GM18858 (cell line): Measurements from ENCODE around the gene FLOT2.
"Not testable (repeated sequence)": the region's sequence is repeated elsewhere in the genome, so short reads cannot be mapped to it uniquely, and the experiment has no call there.

ENCODE experiments used
- ATAC-seq: cut with Tn5 transposase; IDR thresholded peaks from one replicate; pipeline ENCODE4 v1.9.1; 2021; ENCODE audit not compliant: unreplicated experiment

The FLOT2 gene

DNA sequence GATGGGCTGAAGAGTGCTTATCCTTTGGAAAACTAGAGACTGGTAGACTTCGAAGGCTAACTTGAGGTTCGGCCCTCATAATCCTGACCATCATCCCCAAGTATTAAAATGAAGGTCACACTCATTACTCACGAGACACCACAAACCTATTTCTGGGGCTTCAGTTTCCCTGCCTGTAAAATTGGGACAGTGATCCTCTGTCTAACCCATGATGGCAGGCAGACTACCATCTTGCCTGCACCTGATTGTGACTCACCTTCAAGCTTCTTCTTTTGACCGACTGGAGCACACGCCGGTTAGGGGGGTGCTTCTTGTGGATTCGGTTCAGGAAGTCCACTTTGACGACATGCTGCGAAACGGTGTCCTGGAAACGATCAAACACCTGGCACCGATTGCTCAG is 19.5 kb upstream of the FLOT2 start:
- ATAC-seq = no peak

DNA sequence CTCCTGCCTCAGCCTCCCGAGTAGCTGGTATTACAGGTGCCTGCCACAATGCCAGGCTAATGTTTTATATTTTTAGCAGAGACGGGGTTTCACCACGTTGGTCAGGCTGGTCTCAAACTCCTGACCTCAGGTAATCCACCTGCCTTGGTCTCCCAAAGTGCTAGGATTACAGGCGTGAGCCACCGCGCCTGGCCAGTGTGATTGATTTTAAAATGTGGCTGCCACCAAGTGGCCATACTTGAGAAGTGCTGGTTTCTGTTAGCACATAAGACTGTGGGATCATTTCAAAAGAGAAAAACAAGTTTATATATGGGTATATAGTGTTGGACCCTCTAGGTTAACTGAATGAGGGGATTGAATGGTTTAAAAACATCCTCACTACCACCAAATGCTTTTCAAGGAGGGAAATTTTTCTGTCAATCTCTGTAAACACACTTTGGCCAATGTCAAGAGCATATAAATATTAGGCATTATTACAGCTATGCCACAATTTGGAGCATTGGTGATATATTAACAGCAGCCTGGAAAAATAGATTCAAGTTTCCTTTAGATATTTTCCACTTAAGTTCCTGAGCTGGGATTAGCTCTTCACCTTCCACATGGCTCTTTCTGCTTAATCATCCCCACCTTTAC is 18.9 kb upstream of the FLOT2 start:
- ATAC-seq = no peak

DNA sequence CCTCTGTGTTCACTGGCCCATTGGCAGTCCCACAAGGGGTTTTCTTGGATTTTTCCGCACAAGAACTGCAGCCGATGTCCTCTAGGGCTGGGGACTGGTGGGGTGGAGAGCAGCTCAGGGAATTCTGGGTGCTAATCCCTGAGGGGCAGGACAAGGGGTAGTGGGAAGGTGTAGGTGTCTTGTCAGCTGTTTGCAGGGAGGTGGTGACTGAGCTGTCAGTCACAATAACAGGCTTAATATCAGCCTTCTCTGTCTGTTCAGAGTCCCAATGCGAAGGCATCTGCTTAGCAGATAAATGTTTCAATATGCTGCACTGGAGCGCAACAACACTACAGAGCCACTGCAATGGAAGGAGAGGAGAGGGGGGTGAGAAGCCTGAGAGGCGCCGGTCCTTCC is 15.4 kb upstream of the FLOT2 start:
- no peak for ATAC-seq

DNA sequence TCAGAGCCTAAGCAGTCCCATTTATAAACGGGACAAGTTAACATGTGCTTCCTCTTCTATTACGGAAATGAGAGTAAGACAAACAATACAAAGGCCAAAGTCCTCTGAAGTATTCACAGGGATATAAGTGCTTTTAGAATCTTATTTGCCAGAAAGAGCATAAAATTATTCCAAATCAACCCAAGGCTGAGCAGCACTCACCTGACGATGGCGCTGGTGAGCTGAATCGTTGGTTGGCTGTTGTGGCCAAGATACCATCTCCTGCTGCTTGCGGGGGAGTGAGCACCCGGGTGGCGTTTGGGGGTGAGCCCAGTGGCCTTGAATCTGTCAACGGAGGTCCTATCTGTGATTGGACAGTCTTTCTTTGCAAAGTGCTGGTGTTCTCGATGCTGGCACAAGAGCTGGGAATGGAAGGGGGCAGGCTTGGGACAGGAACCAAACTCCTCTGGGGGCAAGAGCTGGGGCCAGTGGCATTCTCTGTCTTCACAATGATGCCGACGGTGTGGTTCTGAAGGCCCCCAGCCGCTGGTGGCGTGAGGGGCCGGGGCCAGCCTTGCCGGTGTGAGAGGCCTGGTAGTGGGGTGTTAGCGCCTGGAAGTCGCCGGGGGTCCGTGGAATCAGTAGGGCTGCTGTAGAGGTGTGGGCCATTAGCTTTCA is 14.9 kb upstream of the FLOT2 start:
- no peak for ATAC-seq

DNA sequence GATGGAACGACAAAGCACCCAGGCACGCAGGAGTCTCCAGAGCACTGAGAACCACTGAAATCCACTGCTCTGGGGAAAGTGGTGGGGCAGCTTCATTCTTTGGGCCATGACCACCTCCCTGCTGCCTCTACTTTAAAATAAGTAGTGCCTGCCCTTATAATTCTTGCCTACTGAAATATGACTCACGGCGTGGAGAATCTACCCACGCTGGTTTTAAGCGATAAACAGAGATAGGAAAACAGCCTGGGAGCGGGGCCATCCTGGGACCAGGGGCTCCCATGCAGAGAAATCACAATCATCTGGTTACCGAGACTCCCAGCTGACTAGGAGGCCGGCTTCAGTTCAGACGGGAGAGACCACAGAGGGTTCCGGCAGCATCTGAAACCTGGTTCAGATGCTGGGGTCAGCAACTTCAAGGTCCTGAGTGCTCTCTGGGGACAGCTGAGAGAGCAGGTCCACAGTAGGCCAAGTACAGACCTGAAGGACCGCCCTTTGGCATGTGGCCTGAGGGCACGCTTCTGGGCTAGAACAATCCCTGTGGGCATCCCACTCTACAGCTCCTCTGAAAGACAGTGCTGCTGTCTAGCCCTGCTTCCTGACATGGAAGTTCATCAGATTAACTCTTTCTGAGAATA is 14.0 kb upstream of the FLOT2 start:
- ATAC-seq = no peak

DNA sequence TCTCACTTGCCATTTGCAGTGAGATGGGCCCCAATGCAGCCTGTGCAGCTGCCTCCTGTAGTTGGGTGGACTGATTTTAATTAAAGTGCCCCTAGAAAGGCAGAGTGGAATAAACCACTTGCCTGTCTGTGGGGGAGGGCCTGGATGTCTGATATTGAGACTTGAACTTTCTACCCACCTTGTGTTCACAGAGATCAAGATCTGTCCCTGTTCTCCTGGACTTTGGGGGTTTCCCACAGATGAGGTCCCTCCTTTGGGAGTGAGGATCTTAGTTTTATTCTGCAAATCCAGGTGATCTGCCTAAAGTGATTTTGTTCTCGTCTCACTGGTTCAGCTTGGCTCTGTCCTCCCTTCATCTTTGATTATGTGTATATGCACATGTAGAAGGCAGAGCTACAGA is 13.0 kb upstream of the FLOT2 start:
- ATAC-seq = no peak

DNA sequence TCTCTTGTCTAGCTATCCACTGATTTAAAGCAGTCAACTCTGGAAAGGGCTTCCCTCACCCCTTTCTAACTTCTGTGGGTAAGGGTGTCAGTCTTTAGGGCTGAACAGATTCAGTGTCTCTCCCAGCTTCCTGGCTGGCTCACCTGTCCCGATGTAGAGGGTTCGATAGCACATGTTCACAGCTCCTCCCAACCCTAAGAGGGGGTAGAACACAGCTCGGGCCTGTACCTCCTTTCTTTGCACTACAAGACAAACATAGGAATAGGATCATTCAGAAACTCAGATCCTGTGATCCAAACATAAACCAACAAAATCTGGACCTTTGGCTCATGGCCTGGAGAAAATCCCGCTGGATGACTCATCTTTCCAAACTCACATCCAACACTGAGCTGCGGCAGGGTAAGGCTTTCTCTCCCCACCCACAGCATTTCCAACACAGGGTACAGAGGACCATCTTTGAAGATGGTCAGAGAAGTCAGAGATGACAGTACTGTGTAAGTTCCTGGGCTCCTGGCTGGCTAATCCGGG is 11.2 kb upstream of the FLOT2 start:
- no peak for ATAC-seq

DNA sequence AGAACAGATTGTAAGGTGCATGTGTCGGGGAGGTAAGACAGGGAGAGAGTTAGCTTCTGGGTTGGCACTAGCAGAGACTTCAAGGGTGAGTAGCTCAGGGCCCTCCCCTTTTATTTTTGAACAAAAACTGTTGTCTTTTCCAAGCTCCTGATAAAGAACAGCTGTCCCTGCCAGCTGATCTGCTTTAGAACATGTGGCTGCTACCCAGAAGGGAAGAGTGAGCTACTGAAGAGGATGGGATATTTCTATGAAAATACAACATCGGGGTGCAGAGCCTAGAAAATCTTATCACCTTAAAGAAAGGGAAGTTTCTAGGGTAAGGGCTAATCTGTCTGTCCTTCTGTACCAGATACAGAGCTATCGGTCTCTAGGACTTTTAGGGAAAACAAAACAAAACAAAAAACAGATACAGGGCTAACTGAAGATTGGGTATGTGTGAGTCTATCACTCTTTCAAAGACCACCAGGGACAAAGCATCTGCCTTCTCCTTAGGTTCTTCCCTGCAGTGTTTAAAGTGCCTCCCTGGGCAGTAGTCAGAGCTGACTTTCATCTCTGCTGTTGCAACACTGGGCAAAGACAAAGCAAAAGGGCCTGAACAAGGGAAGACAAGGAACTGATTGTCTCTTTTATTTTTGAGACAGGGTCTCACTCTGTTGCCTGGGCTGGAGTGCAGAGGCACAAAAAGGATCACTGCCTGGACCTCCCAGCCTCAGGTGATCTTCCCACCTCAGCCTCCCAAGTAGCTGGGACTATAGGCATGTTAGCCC is 10.4 kb upstream of the FLOT2 start:
- ATAC-seq = no peak

DNA sequence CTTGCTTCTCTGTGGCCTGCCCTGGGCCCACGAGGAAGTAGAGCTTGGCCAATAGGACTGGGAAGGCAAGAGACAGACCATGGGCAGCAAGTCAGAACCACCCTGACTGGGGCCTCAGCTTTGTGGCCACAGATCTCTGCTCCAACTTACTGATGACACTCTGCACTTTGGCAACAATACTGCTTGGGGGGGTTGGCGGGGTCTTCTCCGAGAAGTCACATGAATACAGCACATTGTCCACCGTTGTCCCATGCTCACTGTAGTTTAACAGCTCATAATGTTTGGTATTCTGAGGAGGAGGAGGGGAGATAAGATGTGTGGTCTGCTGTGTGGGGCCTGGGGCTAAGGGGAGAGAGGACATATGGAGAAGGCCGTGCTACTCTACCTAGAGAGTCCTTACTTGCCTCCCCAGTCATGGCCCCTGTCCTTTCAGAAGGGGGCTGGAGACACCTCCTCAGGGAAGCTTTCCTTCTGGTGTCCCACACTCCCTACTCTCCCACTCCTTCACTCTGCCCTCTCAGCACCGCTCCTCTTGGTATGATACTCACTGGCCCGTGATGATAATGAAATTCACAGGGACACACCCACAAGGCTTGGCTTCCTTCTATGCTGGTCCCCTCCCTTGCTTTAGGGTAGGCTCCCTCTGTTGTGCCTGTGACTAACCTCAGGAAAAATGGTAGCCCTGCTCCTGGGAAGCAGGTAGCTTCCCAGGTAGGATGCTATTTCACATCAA is 9.3 kb upstream of the FLOT2 start:
- no peak for ATAC-seq

DNA sequence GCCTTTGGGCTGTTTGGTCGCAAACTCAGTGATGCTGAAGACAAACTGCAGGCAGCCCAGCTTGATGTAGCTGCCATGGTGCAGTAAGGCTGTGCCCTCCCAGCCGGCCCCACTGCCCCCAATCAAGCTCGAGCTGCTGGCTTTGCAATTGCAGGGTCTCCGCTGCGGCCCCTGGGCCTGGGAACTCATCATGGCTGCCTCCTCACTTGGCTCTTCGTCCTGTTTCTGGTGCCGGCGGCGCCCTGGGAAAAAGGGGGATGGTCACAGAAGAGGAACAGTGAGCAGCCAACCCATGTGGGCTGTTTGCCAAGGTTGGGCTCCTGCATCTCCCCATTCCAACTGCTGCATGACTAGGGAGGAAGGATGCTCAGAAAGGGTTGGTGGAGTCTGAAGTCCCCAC is 8.7 kb upstream of the FLOT2 start:
- no peak for ATAC-seq

DNA sequence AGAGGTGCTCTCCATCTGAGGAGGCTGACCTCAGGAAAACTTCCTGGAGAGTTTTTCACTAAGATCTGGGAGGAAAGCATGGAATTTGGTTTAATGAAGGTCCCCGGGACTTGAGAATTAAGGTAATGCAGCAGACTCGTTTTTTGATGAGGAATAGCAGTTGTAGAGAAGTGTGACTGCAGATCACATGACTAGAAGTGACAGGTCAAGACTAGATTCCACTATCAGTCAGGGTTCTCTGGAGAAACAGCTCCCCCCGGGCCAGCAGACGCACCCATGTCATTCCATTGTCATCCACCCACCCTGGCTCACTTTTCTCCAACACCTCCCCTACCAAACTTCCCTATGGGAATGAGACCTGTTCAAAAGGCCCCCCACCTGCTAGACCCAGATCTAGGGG is 7.3 kb upstream of the FLOT2 start:
- ATAC-seq = no peak

DNA sequence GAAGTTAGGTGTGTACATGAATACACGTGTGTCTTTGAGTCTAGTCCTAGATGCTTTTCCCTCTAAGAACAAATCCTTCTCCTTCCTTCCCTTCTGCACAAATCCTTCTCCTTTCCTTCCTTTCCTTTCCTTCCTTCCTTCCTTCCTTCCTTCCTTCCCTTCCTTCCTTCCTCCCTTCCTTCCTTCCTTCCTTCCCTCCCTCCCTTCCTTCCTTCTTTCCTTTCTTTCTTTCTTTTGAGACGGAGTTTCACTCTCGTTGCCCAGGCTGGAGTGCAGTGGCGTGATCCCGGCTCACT is 6.0 kb upstream of the FLOT2 start:
- not testable (repeated sequence) for ATAC-seq

DNA sequence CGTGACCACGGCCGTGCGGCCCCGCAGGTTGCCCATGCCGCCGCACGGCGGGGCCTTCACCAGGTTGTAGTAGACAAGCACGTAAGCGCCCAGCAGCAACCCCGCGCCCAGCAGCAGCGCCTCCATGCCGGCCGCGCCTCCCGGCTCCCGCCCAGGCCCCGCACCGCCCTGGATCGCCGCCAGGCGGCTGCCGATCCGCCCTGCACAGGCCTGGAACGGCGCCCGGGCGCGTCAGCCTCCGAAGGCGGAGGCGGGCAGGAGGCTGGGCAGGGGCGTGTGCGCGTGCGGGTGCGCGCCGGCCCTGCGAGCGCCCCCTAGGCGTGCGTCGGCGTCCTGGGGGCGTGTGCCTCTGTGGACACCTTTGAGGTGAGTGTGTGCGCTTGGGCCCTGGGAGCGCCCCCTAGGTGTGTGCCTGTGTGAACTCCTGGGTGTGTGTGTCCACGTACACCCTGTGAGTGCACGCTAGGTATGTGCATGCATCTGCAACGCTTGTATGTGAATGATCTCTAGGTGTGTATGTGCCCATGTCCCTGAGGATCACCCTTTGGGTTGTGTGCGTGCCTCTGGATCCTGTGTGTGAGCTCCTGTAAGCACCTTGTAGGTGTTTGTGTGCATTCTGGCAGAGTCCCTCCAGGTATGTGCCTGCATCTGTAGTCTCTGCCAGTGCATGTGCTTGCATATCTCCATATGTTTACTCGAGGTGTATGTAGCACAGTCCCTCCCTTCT is 5.4 kb upstream of the FLOT2 start, which contains the start of gene DHRS13:
DHRS13 (minus strand) TSS at position 261 of the 727 bp plus-strand sequence; CDS start at position 126, 135 bp downstream.
- ATAC-seq = peak; percentile 81

DNA sequence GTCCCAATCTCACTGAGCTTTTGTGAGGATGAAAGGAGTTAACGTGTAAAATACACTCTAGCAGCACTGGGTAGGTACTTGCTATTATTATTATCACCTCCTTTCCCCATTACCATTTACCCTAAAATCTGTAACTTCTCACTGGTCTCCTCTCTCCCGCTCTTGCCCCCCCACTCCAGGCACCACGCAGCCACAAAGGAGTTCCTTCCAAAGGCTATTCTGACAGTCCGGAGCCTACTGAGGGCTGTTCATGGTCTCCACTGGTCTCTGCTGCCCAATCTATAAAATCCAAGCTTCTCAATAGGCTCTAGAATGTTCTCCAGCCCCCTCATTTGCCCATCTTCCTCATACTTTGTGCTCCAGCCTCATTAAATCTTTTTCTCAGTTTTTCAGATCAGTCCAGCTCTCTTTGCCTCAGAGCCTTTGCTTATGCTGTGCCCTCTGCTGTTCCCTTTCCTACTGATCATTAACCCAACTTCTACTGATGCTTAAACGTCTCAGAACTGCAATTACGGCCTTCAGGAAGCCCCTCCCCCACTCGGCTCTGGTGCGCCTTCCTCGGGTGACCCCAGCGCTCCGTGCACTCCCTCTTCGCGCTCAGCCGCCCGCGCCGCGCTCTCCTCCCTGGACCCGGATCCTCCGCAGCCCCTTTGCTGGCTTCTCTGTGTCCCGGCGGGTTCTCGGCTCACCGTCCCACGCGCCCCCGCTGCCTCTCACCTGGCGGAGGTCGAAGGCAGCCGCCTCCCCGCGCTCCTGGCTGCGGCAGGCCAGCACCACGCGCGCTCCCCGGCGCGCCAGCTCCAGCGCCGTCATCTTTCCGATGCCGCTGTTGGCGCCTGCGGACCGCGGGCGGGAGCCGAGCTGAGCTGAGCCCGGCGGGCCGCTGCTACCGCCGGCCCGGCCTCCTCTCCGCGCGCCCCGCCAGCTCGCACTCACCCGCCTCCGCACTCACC is 4.6 kb upstream of the FLOT2 start:
- no peak for ATAC-seq

DNA sequence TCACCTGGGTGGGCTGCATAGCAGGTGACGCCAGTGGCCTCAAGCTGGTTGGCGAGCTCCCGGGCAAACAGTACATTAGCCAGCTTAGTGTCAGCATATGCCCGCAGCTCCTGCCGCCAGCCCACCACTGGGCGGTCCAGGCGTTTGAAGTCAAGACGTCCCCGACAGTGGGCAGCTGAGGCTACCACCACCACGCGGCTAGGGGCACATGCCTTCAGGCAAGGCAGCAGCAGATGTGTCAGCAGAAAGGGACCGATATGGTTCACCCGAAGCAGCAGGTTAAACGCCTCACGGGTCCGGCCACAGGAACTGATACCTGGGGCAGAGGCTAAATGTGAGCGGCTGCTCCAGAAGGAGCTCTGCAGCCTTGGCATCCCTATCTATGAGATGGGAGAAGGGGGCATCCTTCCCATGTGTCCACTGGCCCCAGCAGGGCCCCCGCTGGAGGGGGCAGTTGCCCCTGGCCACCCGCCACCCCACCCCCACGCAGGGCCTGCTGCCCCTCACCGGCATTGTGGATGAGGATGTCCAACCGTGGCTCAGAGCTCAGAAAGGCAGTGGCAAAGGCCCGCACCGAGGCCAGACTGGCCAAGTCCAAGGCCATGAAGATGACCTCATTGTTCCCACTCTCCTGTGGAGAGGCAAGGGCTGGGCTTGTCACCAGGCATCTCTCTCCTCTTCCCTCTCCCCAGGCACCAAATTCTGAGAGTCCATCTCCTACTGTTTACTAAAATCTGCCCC is 3.6 kb upstream of the FLOT2 start:
- ATAC-seq = no peak

DNA sequence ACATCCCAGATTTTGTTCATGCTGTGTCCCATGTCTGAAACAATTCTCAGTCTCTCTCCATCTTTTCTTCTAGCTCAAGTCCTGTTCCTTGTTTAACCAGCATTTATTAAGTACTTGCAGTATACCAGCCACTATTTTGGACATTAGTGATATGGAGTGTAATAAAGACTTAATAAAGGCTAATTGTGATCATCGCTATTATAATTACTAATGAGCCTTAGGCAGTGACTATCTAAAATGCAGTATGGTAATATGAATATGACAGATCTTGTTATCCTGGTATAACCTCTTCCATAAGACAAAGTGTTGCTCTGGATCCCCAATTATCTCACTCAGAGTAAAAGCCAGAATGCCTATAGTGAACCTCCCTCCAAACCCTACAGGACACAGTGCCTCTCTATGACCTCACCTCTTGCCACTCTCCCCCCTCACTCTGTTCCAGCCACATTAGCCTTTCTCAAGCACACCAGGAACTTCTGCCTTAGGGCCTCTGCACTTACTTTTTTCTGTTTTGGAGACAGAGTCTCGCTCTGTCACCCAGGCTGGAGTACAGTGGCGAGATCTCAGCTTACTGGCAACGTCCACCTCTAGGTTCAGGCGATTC is 1.8 kb upstream of the FLOT2 start:
- no peak for ATAC-seq

DNA sequence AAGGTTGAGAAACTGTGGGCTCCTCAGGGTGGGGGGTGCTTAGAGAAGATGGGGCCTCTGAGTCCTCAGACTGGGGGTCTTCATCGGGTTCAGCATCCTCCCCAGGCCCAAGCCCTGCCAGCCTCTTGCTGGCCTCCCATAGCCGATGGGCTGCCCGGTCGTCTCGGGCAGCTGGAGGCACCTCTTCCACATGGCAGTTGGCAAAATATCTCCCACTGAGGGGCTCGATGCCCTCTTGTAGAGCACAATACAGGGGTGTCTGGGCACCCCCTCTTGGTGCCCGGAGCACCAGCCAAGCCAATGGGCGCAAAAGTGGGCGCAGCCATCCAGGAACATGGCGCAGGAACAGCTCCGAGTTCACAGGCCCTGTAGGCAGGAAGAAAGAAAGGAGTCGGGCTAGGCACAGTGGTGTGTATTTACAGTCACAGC is 1.0 kb upstream of the FLOT2 start:
- ATAC-seq = no peak
